Germinal center (tissue), 1 donor: ENCODE results near the gene C19orf67.

Source experiments
- DNase-seq: peaks from one replicate; pipeline ENCODE4 v3.0.0; 2012; ENCODE audit warnings: mixed read lengths, low spot score

Gene C19orf67

DNA sequence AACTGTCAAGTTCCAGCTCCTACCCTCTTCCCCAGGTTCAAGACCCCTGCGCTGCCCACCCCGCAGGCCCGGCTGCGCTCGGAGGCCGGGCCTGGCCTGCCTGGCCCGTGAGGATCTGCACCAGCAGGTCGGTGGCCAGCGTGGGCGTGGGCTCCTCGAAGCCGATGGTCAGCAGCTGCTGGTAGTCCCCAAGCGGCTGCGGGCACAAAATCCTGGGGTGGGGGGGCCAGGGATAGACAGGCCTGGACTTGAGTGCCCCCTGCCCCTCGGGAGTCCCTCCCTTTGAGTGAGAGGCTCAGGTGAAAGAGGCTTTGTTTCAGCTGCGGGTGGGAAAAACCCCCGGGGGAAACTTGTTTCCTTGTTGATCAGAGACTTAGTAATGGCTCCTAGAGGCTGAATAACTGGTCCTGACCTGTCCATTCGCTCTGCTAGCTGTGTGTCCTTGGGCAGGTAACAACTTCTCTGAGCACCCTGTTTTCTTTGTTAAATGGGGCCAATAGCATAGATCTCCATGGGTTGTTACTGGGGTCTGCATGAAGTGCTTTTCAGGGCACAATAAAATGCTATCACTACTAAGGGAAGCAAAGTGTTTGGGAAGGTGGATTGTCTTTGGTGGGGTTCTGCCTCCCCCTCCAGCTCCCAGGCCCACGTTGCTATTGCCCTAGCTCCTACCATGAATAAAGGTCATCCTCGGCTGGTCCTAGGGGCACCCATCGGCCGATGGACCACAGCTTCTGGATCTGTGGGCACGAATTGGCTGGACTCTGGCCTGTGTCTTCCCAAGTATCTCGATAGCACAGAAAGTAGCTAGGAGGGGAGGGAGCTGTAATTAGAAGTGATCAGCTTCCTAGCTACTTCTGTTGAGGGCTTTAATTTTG, 3.5 kb downstream of the C19orf67 start:
- no peak for DNase-seq

- peak; percentile 98 for DNase-seq
Observed at GRCh38 chr19:14080887-14081796, 4.4 kb downstream of the C19orf67 start.

DNA sequence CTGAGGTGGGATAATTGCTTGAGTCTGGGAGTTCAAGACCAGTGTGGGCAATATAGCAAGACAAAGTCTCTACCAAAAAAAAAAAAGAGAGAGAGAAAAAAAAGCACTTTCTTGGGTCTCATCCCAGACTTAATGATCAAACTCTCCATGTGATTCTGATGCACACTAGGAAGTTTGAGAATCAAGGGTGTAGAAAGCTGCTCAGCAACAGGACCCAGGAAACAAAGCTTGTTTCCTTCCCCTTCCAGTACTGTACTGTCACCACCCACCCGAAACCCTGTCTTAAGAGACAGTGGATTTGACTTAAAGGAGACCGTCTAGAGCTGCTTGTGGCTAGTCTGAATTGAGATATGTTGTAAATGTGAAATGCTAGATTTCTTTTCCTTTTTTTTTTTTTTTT, 7.2 kb downstream of the C19orf67 start:
- DNase-seq = no peak

DNA sequence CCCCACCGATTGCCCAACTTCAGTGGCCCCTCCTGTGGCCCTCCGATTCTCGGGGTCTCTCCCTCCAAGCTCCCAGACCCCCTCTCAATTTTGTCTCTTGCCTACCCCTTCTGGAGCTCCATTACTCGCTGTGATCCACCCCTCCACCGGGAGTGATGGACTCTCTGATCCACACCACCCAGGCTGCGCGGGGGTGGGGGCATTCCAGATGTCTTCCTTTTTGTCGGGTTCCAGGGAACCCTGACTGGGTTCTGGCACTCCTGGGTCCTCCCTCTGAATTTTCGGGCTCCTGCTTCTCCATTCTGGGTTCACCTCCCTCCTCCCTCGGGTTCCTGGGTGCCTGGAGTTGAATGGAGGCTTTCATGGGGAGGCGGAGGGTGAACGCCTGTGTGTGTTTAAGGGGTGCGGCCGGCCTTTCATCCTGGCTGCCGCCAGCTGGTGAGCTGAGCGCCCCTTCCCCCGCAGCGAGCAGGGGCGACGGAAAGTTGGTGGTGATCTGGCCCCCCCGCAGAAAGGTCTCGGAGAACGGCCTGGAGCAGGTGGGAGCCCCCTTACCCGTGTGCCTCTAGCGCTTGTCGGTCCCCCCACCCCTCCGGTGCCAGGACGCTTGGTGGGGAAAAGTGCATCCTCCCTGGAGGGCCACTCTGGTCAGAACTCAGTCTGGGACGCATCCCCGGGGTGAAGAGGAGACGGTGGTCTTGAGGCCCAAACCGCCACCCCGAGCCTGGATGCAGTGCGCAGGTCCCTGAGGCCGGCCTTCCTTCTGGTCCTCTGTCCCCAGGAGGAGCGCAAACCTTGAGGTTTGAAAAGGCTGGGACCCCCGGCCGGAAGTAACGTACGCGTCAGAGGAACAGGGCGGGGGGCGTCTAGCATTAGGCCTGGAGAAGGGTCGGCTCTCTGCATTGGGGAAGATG, 11.4 kb downstream of the C19orf67 start:
- DNase-seq = peak; percentile 20

DNA sequence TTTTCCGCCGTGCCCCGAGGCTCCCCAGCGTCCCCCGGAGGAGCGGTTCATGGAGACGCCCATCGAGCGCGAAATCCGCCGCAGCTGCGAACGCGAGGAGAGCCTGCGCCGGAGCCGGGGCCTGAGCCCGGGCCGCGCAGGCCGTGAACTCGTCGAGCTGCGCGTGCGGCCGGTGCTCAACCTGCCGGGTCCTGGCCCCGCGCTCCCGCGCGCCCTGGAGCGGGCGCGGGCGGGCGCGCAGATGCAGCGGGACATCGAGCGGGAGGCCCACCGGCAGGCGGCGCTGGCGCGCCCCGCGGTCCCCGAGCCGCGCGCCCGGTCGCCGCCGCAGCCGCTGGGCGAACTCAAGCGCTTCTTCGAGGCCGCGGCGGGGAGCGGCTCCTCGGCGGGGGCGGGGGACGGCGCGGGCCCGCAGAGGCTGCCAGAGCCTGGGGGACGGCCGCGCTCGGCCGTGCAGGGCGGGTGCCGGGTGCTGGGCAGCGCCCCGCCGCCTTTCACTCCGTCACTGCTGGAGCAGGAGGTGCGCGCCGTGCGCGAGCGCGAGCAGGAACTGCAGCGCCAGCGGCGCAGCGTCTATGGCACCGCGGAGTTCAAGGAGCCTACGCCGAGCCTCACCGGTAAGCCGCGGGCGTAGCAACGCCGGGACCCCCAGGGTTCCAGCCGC, 12.2 kb downstream of the C19orf67 start:
- DNase-seq = peak; percentile 86

DNA sequence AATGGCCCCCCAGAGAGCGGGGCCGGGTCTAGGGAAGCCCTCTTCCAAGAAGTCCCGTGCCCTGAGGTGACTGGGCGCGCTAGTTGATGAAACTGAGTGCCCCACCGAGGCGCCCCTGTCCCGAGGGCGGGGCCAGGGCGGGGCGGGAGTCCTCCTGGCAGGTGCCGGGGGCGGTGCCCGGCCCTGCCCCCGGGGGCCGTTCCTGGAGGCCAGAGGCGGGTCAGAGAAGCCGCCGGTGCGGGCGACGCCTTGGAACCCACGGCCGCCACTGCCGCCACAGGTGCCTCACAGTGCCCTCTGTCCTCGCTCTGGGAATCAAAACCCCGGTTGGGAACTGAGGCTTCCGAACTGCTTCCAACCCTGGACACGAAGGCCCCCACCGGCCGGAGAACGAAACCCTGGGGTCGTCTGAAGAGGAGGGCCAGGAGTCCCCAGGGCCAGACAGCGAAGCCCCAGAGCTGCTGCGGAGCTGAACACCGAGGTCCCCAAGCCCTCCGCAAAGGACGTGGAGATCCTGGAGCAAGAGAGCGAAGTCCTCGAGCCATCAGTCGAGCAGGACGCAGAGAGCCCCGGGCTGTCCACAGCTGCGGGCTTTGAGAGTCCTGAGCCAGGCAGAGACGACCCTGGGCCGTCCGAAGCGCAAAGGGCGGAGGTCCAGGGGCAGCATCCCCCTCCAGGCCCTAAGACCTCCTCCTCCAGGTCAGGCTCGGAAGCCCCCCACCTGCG, 12.9 kb downstream of the C19orf67 start, which contains the start of gene MISP3:
TSS of gene MISP3 (plus strand) at position 252 of the 726 bp plus-strand sequence. CDS start 524 bp downstream, outside the sequence.
- peak; percentile 47 for DNase-seq

DNA sequence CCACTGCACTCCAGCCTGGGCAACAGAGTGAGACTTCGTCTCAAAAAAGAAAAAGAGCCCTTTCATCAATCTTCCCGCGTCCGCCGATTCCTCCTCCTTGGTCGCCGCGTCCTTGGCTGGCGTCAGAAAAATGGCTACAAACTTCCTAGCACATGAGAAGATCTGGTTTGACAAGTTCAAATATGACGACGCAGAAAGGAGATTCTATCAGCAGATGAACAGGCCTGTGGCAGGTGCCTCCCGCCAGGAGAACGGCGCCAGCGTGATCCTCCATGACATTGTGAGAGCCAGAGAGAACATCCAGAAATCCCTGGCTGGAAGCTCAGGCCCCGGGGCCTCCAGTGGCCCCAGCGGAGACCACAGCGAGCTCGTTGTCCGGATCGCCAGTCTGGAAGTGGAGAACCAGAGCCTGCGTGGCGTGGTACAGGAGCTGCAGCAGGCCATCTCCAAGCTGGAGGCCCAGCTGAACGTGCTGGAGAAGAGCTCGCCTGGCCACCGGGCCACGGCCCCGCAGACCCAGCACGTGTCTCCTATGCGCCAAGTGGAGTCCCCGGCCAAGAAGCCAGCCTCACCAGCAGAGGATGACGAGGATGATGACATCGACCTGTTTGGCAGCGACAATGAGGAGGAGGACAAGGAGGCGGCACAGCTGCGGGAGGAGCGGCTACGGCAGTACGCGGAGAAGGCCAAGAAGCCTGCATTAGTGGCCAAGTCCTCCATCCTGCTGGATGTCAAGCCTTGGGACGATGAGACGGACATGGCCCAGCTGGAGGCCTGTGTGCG, 15.1 kb downstream of the C19orf67 start:
- DNase-seq = no peak

- DNase-seq = no peak
Observed at GRCh38 chr19:14066134-14066533, 19.4 kb downstream of the C19orf67 start.

DNA sequence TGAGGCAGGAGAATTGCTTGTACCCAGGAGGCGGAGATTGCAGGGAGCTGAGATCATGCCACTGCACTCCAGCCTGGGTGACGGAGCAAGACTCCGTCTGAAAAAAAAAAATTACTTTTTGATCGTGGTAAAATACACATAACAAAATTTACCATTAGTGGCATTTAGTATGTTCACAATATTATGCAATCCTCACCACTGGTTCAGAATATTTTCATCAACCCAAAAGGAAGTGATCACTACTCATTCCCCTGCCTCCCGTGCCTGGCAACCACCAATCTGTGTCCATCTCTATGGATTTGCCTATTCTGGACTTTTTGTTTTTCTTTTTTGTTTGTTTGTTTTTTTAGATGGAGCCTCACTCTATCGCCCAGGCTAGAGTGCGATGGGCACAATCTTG, 22.5 kb downstream of the C19orf67 start:
- no peak for DNase-seq

- DNase-seq = no peak
Observed at GRCh38 chr19:14062558-14062855, 23.1 kb downstream of the C19orf67 start.

DNA sequence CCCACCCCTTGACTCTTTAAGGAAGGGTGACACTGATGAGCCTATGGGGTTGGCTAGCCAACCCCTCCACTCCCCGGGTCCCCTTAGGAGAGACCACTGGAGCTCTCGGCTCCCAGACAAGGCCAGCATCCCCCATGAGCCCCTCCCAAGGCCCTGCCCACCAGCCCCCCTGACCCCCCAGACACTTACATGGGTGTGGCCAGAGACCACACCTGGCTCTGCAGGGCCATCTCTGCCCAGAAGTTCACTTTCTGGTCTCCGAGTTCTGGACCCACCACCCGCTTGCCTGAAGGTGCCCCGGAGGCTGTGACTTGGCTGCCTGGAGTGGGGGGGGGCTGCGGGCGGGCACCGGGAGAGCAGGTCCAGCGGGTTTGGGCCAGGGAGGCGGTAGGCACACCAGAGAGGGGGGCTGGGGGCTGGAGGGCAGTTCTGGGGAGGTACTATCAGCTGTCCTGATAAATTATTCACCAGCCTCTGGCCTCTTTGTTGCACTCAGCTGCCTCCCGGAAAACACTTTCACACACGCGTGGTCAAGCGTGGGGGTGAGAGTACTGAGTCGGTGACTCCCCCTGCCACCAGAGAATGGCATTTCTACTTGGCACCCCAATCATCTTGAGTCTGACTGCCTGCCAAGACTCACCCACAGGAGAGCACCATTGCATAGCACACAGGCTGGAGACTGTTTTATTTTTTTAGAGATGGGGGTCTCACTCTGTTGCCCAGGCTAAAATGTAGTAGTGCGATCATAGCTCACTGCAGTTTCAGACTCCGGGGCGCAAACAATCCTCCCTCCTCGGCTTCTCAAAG, 23.6 kb downstream of the C19orf67 start, which contains the start of gene PALM3:
TSS of gene PALM3 (minus strand) at position 326 of the 807 bp plus-strand sequence. CDS start at position 230, 96 bp downstream.
- DNase-seq = no peak

DNA sequence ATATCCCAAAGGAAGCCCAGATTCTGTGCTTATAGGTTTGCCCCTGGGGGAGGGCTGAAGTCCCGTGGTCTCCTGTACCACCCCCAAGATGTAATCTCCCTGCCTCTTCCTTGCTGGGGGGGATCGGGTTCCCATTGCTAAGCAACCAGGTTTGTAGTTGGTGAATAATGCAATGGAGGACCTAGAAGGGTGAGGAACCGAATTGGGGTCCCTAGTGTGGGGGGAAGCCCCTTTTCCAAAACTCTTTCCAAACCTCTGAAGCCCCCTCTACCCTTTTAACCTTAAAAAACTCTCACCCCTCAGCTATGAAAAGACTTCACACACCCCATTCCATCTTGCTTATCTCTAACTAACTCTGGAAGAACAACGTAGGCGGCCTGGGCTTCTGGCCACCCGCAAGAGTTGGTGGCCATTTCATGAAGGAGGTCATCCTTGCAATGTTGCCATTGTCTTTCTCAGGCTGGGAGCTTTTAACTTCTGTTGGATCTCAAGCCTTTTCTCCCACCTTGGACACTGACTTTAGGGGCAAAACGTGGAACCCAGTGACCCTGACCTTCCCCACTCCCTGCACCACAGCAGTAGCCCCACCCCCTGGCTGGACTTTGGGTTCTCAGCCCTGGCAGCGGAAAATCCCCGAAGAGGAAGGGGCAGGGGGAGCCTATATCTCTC, 24.4 kb downstream of the C19orf67 start:
- DNase-seq = no peak

DNA sequence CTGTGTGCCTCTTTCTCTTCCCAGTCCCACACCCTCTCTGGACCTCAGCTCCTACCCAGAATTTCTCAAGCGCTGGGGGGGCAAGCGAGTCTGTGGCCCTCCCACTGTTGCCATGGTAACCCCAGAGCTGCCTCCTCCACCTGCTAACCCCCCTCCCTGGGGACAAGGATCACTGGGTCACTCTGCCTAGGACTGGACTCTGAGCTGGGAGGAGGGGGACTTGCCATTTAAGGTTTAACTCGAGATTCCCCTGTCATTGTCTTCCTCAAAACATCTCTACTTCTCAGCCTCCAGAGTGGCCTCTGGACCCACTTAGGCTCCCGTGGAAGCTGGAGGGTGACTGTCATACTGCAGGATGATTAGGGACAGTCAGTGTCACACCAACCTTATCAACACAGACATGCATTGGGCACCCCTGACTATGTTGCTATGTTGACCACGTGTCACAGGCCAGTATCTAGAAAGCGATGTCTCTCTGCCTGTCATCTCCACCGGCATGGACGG, 25.9 kb downstream of the C19orf67 start:
- no peak for DNase-seq

GRCh38 chr19:14059093-14059480, 26.5 kb downstream of the C19orf67 start:
- peak; percentile 64 for DNase-seq

DNA sequence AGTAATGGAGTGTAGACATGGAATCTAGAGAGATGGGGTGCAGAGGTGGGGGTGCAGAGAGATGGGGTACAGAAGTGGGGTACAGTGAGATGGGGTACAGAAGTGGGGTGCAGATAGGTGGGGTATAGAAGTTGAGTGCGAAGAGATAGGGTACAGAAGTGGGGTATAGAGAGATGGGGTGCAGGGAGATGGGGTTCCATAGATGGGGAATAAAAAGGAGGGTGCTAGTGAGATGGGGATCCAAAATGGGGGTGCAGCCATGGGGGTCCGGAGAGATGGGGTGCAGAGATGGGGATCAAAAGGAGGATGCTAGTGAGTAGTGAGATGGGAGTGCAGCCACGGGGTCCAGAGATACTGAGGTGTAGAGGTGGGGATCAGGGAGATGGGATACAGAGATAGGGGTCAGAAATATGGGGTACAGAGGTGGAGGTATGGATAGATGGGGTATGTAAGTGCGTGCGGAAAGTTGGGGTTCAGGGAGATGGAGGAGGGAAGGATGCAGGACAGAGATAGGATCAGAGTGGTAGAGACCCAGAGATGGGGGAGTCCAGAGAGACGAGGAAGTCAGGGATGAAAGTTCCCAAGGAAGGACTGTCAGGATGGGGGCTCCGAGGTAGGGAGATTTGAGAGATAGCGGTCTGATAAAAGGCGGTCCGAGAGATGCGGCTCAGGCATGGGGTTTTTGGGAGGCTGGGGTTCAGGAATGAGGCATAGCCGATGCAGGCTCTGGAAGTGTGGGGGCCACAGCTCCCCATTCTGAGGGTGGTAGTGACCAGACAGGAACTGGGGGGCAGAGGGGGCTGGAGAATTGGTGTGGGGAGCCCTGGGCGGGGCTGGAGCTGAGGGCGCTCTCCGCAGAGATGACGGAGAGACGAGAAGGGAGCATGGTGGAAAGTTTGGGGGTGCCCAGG, 27.1 kb downstream of the C19orf67 start:
- no peak for DNase-seq

GRCh38 chr19:14056741-14057356, 28.7 kb downstream of the C19orf67 start:
- no peak for DNase-seq
